Activated T-cell treated with anti-CD3 and anti-CD28 coated beads for 4 hours (primary cell): ENCODE measurements around the gene KDF1.
"Not testable (repeated sequence)": the region's sequence is repeated elsewhere in the genome, so short reads cannot be mapped to it uniquely, and the experiment has no call there.

Experiments
- DNase-seq: peaks from one replicate; pipeline ENCODE4 v3.0.0-alpha.2; 2020

KDF1 gene

GRCh38 chr1:26951216-26951615 is 9.1 kb downstream of the KDF1 start:
- DNase-seq, result no peak

- DNase-seq, result no peak
Measured at GRCh38 chr1:26950602-26951001, 9.7 kb downstream of the KDF1 start.

DNA sequence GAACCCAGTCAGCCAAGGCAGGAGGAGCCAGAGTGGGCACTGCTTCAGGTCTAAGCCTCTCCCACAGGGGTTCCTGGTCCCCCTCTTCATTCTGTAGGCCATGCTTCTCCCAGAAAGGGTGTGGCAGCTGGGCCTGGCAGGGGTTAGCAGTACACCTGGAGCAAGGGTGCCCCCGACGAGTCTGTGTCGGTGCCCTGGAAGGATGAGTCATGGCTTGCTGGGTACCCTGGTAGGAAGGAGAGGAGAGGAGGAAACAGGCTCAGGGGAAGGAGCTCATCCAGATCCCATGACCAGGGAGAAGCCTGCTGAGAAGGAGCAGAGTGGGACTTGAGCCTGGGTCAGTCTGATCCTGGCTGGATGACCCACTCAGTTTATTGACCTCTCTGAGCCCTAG is 10.3 kb downstream of the KDF1 start:
- no peak for DNase-seq

DNA sequence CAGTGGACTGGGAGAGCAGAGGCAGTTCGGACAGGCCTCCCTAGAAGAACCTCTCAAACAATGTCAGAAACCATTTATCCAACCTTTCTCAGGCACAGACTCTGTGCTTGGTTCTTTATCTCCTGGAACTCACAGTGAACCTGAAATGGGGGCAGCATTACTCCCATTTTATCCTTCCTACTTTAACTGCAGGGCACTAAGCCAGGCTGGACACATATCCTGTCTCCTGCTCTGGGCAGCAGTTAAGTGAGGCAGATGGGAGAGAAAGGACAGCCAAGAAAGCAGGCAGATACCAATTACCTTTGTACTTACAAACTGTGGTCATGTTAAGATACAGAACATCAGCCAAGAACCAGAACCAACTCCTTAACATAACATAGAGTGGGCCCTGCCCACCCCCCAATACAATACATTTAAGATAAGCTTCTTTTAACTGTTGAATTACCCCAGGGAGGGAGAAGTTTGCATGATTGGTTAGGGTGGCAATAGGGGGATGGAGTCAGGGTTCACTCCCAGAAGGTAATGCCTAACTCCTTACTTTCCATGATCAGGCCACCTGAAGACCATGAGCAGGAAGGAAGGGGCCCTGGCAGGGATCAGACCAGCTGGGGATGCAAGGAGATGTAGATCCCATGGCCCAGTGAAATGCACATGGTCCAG is 10.9 kb downstream of the KDF1 start:
- DNase-seq, result no peak

DNA sequence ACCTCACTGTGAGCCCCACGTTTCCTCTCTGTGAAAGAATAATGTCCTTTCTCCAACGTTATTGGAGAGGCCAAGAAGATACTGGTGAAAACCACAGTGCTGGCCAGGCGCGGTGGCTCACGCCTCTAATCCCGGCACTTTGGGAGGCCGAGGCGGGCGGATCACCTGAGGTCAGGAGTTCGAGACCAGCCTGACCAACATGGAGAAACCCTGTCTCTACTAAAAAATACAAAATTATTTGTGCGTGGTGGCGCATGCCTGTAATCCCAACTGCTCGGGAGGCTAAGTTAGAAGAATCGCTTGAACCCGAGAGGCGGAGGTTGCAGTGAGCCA is 11.6 kb downstream of the KDF1 start:
- not testable (repeated sequence) for DNase-seq

GRCh38 chr1:26946270-26946669 is 14.0 kb downstream of the KDF1 start:
- DNase-seq, result no peak

GRCh38 chr1:26945728-26946127 is 14.5 kb downstream of the KDF1 start:
- DNase-seq, result no peak

DNA sequence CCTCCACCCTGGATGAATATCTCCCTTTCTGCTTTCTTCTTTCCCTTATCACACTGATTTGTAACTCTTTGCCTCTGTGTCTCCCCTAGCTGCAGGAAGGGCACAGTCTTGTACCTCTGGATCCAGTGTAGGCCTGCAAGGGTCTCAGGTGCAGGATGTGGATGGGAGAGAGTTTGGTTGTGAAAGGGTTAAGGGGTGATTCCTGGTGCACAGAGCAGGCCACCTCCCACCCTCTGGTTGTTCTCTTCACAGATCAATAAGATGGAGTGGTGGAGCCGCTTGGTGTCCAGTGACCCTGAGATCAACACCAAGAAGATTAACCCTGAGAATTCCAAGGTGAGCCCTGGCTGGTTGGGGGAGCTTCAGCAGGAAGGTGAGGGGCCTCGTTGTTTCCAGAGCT is 15.1 kb downstream of the KDF1 start:
- DNase-seq, result no peak

DNA sequence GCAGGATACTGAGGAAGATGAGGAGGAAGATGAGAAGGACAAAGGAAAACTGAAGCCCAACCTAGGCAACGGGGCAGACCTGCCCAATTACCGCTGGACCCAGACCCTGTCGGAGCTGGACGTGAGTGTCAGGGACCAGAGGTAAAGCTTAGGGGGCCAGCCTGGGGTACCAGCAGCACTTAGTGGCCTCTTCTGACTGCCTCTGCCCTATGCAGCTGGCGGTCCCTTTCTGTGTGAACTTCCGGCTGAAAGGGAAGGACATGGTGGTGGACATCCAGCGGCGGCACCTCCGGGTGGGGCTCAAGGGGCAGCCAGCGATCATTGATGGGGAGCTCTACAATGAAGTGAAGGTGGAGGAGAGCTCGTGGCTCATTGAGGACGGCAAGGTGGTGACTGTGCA is 17.6 kb downstream of the KDF1 start:
- no peak for DNase-seq

DNA sequence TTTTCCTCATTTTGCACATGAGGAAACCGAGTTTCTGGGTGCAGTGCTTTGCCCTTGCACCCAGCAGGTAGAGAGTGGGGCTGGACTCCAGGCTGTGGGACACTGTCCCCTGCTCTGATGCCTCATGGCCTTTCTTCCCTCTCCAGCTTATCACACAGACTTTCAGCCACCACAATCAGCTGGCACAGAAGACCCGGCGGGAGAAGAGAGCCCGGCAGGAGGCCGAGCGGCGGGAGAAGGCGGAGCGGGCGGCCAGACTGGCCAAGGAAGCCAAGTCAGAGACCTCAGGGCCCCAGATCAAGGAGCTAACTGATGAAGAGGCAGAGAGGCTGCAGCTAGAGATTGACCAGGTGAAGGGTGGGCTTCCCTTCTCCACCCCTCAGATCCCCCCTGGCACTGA is 19.0 kb downstream of the KDF1 start:
- no peak for DNase-seq

DNA sequence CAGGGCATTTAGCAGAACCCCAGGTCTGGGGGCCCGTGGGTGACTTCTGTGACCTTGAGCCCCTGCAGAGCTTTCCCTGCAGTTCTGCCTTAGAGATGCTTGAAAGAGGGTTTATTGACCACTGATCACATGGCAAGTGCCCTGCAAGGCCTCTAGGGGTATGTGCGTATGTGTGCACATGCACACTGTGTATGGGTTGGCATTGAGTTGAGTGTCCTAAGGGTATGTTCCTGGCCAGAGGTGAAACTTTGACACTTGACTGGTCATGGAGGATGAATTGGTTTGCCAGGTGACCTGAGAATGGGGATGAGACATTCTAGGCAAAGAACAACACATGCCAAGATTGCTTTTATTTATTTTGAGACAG is 21.6 kb downstream of the KDF1 start:
- DNase-seq, result no peak

DNA sequence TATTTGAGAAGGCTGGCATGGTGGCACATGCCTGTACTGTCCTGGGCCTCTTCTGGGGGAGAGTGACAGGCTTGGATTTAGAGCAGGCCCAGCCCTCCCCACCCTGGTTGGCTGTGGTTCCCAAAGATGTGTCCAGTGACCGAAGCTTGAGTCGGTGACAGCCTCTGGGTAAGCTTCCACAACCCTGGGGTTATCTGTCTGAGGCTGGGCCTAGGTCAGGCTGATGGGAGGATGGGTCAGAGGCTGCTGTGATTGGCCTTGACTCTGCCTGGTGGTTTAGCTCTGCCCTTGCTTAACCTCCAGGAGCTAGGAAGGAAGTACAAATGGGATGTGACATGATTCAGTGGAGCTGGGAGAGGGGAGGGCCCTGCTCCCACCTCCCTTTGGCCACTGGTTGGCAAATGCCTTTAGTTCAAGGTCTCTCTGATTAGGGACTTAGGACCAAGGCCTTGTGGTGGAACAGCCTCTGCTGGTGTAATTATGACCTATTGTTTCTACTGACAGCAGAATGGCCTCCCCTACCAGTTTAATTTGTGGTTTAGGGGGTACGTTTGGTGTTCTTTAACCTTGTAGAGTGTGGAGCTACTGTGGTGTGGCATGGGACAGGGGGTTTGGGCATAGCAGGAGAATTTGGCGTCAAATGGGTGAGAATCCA is 22.1 kb downstream of the KDF1 start:
- no peak for DNase-seq

DNA sequence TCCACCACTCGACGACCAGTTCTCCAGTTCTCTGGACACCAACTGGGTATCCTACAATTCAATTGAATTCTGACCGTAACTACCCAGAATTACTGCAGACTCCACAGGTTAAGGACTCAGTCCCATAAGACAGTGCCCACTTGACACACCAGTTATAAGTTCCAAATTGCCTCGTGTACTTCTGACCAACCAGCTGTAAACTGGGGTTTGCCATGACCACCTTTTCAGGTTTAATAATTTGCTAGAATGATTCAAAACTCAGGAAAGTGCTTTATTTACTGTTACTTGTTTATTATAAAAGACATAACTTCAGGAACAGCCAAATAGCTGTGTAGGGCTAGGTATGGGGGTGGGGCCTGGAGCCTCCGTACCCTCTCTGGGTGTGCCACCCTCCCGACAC is 23.4 kb downstream of the KDF1 start:
- DNase-seq, result no peak

- DNase-seq, result no peak
Measured at GRCh38 chr1:26932531-26932930, 27.7 kb downstream of the KDF1 start.

- DNase-seq, result no peak
Measured at GRCh38 chr1:26923711-26924110, 36.6 kb downstream of the KDF1 start.

- no peak for DNase-seq
Measured at GRCh38 chr1:26922901-26923300, 37.4 kb downstream of the KDF1 start.

GRCh38 chr1:26922431-26922729 is 37.9 kb downstream of the KDF1 start:
- DNase-seq, result no peak

DNA sequence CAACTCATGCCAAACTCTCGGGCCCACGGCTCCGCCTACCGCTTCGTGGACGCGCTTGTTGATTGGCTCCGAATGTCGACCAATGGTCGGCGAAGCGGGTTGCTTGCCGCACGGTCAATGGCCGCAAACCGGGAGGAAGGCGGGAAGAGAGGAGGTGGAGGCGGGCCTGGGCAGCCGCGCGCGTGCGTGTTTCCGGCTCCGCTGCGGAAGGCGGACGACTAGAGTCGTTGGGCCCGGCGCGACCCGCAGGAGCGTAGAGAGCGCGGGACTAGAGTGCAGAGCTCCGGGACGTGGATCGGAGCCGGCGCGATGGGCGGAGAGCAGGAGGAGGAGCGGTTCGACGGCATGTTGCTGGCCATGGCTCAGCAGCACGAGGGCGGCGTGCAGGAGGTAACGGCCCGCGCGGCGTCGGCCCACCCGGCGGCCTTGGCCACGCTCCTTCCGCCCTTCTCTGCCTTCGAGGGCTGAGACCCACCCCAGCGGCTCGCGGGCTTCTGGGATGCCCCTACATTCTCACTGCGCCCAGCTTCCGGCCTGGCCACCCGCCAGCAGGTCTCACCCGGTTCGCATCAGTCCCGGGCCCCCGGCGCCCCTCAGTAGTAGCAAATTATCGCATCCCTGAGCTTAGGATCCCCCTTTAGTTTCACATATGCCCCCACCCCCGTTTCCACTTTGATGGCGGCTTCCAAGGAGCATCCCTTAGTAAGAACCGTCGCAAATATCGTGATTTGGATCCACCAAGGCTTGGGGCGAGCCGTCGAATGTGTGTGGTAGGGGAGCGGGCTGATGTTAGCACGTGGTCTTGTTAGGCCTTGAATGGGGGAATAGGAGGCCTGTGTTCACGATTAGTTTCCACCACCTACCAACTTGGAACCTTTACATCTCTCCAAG is 38.5 kb downstream of the KDF1 start, which contains the start of gene NUDC:
NUDC (plus strand) TSS at position 204 of the 891 bp plus-strand sequence; CDS start at position 310, 106 bp downstream.
- DNase-seq, result peak; percentile 88

DNA sequence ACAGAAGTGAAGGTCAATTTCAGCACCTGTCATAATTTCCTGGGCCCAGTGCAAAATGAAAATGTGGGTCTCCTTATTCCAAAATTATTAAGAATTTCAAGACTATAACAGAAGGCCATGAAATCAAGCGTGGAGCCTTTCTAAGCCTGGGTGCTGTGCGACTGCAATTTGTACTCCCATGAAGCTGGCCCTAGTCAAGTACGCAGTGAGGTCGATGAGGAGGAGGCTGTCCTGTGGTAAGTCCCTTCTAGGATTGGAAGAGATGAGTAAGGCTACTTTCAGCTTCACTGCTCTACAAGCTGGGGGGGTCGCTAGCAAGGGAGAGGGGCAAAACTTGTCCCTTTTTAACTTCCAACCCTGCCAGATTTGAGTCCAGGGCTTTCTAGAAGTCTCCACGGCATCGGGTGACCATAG is 39.1 kb downstream of the KDF1 start:
- DNase-seq, result no peak

DNA sequence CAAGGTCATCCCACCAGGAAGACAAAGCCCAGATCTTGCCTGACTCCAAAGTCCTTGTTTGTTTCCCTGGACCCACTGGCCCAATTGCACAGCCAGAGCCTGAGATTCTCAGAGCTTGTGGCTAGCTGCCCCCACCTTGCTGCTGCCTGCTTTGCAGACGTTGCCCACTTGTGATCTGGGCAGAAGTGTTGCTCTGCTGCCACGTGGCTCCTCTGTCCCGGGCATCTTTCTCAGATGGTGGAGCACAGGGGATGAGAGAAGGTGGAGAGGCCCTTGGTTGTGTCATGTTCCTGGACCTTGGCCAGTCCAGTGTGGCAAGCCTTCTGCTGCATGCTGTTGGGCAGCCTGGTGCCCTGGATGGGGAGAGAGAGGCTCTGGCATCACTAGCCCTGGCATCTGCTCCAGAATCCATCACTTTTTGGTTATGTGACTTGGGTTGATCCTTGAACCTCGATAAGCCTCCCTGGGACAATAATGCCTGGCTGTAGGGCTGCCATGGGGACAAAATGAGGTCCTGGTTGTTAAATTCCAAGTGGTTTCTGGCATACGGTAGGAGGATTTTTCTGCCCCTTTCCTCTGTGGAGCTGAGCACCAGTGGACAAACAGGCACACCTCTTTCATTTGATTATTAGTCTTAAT is 44.9 kb downstream of the KDF1 start:
- no peak for DNase-seq

GRCh38 chr1:26913754-26914619 is 46.3 kb downstream of the KDF1 start, which contains the start of gene NR0B2:
NR0B2 (minus strand) TSS chr1:26913975; CDS start chr1:26913940, 35 bp downstream.
- no peak for DNase-seq

DNA sequence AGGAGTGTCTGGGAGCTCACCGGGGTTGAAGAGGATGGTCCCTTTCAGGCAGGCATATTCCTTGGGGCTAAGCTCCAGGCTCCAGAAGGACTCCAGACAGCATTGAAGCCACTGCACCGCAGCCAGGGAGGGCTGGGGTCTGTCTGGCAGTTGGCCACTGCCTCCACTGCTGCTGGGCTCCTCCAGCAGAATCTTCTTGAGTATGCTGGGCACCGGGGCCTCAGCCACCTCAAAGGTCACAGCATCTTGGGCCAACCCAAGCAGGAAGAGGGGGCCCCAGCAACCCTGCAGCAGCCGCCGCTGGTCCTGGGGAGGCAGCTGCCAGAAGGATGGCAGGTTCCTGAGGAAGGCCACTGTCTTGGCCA is 46.9 kb downstream of the KDF1 start:
- DNase-seq, result no peak

GRCh38 chr1:26912147-26912490 is 48.1 kb downstream of the KDF1 start:
- no peak for DNase-seq
